Measurements from ENCODE around the gene TCP11L2.

DNA sequence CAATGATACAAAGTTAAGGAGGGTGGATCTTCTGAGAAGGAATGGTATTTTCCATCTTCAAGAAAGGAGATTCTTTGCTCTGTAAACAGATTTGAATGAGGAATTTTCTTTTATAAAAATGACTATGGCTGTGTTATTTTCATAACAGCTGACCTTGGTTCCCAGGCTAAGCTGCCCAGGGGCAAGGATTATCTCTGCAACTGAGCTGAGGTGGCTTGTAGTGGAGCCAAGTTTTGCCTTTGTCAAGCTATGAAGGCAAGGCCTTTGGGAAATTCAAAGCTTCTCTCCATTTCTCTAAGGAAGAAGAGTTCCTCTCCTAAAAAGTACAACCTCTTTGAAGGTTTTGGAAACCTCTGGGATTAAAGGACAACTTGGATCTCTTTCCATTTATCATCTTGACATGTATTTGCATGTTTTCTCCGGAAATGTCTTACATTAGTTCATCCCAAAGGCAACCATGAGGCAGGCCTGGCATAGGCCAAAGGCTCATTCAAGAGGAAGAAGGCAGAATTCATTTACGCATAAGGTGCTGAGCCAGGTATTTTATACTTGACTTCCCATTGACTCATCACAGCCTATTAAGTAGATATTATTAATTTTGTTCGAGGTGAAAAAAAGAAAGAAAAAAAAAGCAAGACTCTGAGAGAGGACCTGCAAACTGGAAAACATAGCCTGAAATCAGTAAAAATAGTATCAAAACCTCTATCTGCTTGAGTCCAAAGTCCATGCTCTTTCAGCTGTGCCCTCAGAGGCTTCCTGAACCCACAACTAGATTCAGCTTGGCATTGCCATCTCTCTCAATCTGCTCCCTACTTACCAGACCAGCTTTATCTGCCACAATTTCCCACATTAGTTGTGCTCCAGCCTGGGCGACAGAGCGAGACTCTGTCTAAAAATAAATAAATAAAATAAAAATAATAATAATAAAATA lies 30.7 kb upstream of the TCP11L2 start:
- TF ChIP-seq POLR2AphosphoS5 (IDR thresholded peaks at IDR 0.05) (no peak), TAF1 (IDR thresholded peaks at IDR 0.05; ENCODE audit: low read depth) (no peak), EZH2 (IDR thresholded peaks at IDR 0.05; ENCODE audit: borderline replicate concordance, insufficient read depth, low read length, poor library complexity, severe bottlenecking) (no peak), EP300 (conservative IDR thresholded peaks at IDR 0.05; ENCODE audit: poor library complexity, severe bottlenecking) (no peak)
- TF ChIP-seq, protein P1, sequence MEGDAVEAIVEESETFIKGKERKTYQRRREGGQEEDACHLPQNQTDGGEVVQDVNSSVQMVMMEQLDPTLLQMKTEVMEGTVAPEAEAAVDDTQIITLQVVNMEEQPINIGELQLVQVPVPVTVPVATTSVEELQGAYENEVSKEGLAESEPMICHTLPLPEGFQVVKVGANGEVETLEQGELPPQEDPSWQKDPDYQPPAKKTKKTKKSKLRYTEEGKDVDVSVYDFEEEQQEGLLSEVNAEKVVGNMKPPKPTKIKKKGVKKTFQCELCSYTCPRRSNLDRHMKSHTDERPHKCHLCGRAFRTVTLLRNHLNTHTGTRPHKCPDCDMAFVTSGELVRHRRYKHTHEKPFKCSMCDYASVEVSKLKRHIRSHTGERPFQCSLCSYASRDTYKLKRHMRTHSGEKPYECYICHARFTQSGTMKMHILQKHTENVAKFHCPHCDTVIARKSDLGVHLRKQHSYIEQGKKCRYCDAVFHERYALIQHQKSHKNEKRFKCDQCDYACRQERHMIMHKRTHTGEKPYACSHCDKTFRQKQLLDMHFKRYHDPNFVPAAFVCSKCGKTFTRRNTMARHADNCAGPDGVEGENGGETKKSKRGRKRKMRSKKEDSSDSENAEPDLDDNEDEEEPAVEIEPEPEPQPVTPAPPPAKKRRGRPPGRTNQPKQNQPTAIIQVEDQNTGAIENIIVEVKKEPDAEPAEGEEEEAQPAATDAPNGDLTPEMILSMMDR (IDR thresholded peaks at IDR 0.05; ENCODE audit: poor library complexity, severe bottlenecking) = no peak
- TF ChIP-seq, protein P2, sequence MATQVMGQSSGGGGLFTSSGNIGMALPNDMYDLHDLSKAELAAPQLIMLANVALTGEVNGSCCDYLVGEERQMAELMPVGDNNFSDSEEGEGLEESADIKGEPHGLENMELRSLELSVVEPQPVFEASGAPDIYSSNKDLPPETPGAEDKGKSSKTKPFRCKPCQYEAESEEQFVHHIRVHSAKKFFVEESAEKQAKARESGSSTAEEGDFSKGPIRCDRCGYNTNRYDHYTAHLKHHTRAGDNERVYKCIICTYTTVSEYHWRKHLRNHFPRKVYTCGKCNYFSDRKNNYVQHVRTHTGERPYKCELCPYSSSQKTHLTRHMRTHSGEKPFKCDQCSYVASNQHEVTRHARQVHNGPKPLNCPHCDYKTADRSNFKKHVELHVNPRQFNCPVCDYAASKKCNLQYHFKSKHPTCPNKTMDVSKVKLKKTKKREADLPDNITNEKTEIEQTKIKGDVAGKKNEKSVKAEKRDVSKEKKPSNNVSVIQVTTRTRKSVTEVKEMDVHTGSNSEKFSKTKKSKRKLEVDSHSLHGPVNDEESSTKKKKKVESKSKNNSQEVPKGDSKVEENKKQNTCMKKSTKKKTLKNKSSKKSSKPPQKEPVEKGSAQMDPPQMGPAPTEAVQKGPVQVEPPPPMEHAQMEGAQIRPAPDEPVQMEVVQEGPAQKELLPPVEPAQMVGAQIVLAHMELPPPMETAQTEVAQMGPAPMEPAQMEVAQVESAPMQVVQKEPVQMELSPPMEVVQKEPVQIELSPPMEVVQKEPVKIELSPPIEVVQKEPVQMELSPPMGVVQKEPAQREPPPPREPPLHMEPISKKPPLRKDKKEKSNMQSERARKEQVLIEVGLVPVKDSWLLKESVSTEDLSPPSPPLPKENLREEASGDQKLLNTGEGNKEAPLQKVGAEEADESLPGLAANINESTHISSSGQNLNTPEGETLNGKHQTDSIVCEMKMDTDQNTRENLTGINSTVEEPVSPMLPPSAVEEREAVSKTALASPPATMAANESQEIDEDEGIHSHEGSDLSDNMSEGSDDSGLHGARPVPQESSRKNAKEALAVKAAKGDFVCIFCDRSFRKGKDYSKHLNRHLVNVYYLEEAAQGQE (IDR thresholded peaks at IDR 0.05; ENCODE audit: borderline replicate concordance) = no peak

Measured in neural cell (in vitro differentiated cells).